NT2/D1 (cell line): ENCODE measurements around the gene IRGC.

Experiments used
- SUZ12 ChIP-seq: IDR thresholded peaks from 2 replicates; pipeline ENCODE4 v1.6.1; 2011; ENCODE audit not compliant: insufficient read length, insufficient read depth; ENCODE audit errors: extremely low read depth
- ZNF274 ChIP-seq: IDR thresholded peaks from 2 replicates; pipeline ENCODE4 v1.6.1; 2011; ENCODE audit warnings: mild to moderate bottlenecking, low read depth, low read length

DNA sequence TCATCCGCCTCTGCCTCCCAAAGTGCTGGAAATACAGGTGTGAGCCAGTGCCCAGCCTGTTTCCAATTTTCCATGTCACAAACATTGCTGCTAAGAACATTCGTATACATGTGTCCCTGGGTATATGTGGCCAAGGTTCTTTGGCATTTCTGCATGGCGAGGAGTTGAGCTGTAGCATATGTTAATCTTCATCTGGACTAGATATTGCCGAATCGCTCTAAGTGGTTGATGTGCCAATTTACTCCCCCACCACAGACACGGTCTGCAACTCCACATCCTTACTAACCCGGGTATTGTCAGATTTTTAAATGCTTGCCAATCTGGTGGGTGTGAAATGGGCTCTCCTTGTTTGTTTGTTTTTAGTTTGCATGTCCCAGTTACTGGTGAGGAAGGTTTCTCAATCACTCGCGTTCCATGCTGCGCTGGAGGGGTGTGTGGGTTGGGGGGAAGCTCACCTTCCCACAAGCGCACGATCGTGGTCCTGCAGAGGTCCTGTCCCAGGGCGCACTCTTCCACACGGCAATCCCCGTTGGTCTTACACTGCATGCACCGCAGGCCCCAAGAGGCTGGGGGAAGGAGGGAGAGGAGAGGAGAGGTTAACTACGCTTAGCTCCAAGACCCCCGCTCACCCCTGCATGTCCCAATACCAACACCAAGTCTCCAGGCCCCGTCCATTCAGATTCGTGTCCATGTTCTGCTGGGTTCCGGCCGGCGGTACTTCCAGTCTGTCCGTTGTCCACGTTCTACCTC lies 48.6 kb upstream of the IRGC start:
- no peak for TF ChIP-seq SUZ12
- TF ChIP-seq ZNF274, result no peak
